HL-60/S4 treated with retinoic acid at 250 ng/mL for 4 days and 3 days (cell line): Measurements from ENCODE around the gene ATOH7.
"Not testable (repeated sequence)": the region's sequence is repeated elsewhere in the genome, so short reads cannot be mapped to it uniquely, and the experiment has no call there.

Experiments
- in situ Hi-C: fragments of 300-500 bp; cut with MboI; formaldehyde crosslinking; loops from 2 replicates; pipeline ENCODE4 v1.7.0; 2022; ENCODE audit warnings: low sequenced_read_pairs

ATOH7 gene

GRCh38 chr10:68231817-68232251 lies at the start of gene ATOH7:
Gene ATOH7 (minus strand): TSS chr10:68232113. CDS start chr10:68231677, 436 bp downstream.
- in situ Hi-C loops: no loop called here

GRCh38 chr10:68280758-68281157 lies 48.8 kb upstream of the ATOH7 start:
- in situ Hi-C loops: no loop called here

GRCh38 chr10:68278906-68279753 lies 47.2 kb upstream of the ATOH7 start:
- in situ Hi-C loops: not testable (repeated sequence)

GRCh38 chr10:68277814-68278213 lies 45.9 kb upstream of the ATOH7 start:
- in situ Hi-C loops: not testable (repeated sequence)

GRCh38 chr10:68276224-68276623 lies 44.3 kb upstream of the ATOH7 start:
- in situ Hi-C loops: no loop called here

- in situ Hi-C loops: no loop called here
Measured at GRCh38 chr10:68275600-68276126, 43.8 kb upstream of the ATOH7 start.

- in situ Hi-C loops: no loop called here
Measured at GRCh38 chr10:68272833-68273232, 40.9 kb upstream of the ATOH7 start.

- in situ Hi-C loops: no loop called here
Measured at GRCh38 chr10:68271196-68271882, 39.4 kb upstream of the ATOH7 start.

- in situ Hi-C loops: no loop called here
Measured at GRCh38 chr10:68269562-68270290, 37.8 kb upstream of the ATOH7 start.

- in situ Hi-C loops: no loop called here
Measured at GRCh38 chr10:68261132-68261856, 29.4 kb upstream of the ATOH7 start.

- in situ Hi-C loops: no loop called here
Measured at GRCh38 chr10:68253346-68253745, 21.4 kb upstream of the ATOH7 start.

- in situ Hi-C loops: no loop called here
Measured at GRCh38 chr10:68251625-68252495, 19.9 kb upstream of the ATOH7 start.

GRCh38 chr10:68251151-68251550 lies 19.2 kb upstream of the ATOH7 start:
- in situ Hi-C loops: no loop called here

GRCh38 chr10:68249297-68249696 lies 17.4 kb upstream of the ATOH7 start:
- in situ Hi-C loops: no loop called here

GRCh38 chr10:68247931-68248330 lies 16.0 kb upstream of the ATOH7 start:
- in situ Hi-C loops: no loop called here

- in situ Hi-C loops: not testable (repeated sequence)
Measured at GRCh38 chr10:68246397-68246796, 14.5 kb upstream of the ATOH7 start.

- in situ Hi-C loops: no loop called here
Measured at GRCh38 chr10:68242051-68242450, 10.1 kb upstream of the ATOH7 start.

- in situ Hi-C loops: no loop called here
Measured at GRCh38 chr10:68239596-68240150, 7.8 kb upstream of the ATOH7 start.

- in situ Hi-C loops: no loop called here
Measured at GRCh38 chr10:68239069-68239468, 7.2 kb upstream of the ATOH7 start.
